ENCODE data around the gene DNAH9.

The DNAH9 gene

GRCh38 chr17:11852231-11852630, 254.0 kb downstream of the DNAH9 start:
- H3K27me3 ChIP-seq (ENCODE audit: low read depth, low read length) = no peaks in the 10 kb centered on the region
- H3K9ac ChIP-seq (ENCODE audit: low read length) = no peak overlapping the region
- no peaks in the 10 kb centered on the region for H3K4me1 ChIP-seq (ENCODE audit: low read length)
- H3K27ac ChIP-seq (ENCODE audit: low read length) = no peak overlapping the region
- TF ChIP-seq CTCF (IDR thresholded peaks at IDR 0.05; ENCODE audit: low read depth, low read length) = no peak
- no peak for TF ChIP-seq EZH2phosphoT487 (IDR thresholded peaks at IDR 0.05; ENCODE audit: low read depth)
- H3K79me2 ChIP-seq (ENCODE audit: low read length) = no peaks in the 10 kb centered on the region
- no peaks in the 10 kb centered on the region for H3K9me3 ChIP-seq (ENCODE audit: insufficient read depth, low read length)
- no peak overlapping the region for H3K4me2 ChIP-seq (ENCODE audit: low read length)
- H3K36me3 ChIP-seq (replicated peaks; ENCODE audit: low read depth, low read length) = no peaks in the 10 kb centered on the region
- H4K20me1 ChIP-seq (ENCODE audit: insufficient read depth, low read length) = no peaks in the 10 kb centered on the region
- no peak overlapping the region for H3K4me3 ChIP-seq (ENCODE audit: low read length)
- H2AFZ ChIP-seq (ENCODE audit: low read depth, low read length) = no peak overlapping the region

GRCh38 chr17:11852912-11853311, 254.6 kb downstream of the DNAH9 start:
- Histone ChIP-seq H3K79me2 (ENCODE audit: low read length) (no peaks in the 10 kb centered on the region), H3K27ac (ENCODE audit: low read length) (no peak overlapping the region), H3K9ac (ENCODE audit: low read length) (no peak overlapping the region), H3K4me2 (ENCODE audit: low read length) (no peak overlapping the region), H3K9me3 (ENCODE audit: insufficient read depth, low read length) (no peaks in the 10 kb centered on the region), H3K27me3 (ENCODE audit: low read depth, low read length) (no peaks in the 10 kb centered on the region), H3K36me3 (replicated peaks; ENCODE audit: low read depth, low read length) (no peaks in the 10 kb centered on the region), H3K4me3 (ENCODE audit: low read length) (no peak overlapping the region), H2AFZ (ENCODE audit: low read depth, low read length) (no peak overlapping the region), H3K4me1 (ENCODE audit: low read length) (no peaks in the 10 kb centered on the region), H4K20me1 (ENCODE audit: insufficient read depth, low read length) (no peaks in the 10 kb centered on the region)
- TF ChIP-seq CTCF (IDR thresholded peaks at IDR 0.05; ENCODE audit: low read depth, low read length) (no peak), EZH2phosphoT487 (IDR thresholded peaks at IDR 0.05; ENCODE audit: low read depth) (no peak)

- Histone ChIP-seq H3K27me3 (ENCODE audit: low read depth, low read length) (no peaks in the 10 kb centered on the region), H3K9me3 (ENCODE audit: insufficient read depth, low read length) (no peaks in the 10 kb centered on the region), H3K79me2 (ENCODE audit: low read length) (no peaks in the 10 kb centered on the region), H3K9ac (ENCODE audit: low read length) (no peak overlapping the region), H3K27ac (ENCODE audit: low read length) (no peak overlapping the region), H3K4me1 (ENCODE audit: low read length) (no peaks in the 10 kb centered on the region), H3K4me3 (ENCODE audit: low read length) (no peak overlapping the region), H3K36me3 (replicated peaks; ENCODE audit: low read depth, low read length) (no peaks in the 10 kb centered on the region), H4K20me1 (ENCODE audit: insufficient read depth, low read length) (no peaks in the 10 kb centered on the region), H2AFZ (ENCODE audit: low read depth, low read length) (no peak overlapping the region), H3K4me2 (ENCODE audit: low read length) (no peak overlapping the region)
- TF ChIP-seq EZH2phosphoT487 (IDR thresholded peaks at IDR 0.05; ENCODE audit: low read depth) (no peak), CTCF (IDR thresholded peaks at IDR 0.05; ENCODE audit: low read depth, low read length) (no peak)
These were observed 255.3 kb downstream of the DNAH9 start for GRCh38 chr17:11853321-11854151.

GRCh38 chr17:11855306-11855705, 257.0 kb downstream of the DNAH9 start:
- no peaks in the 10 kb centered on the region for H3K36me3 ChIP-seq (replicated peaks; ENCODE audit: low read depth, low read length)
- no peaks in the 10 kb centered on the region for H4K20me1 ChIP-seq (ENCODE audit: insufficient read depth, low read length)
- no peaks in the 10 kb centered on the region for H3K4me1 ChIP-seq (ENCODE audit: low read length)
- no peak overlapping the region for H3K27ac ChIP-seq (ENCODE audit: low read length)
- no peak overlapping the region for H2AFZ ChIP-seq (ENCODE audit: low read depth, low read length)
- no peaks in the 10 kb centered on the region for H3K27me3 ChIP-seq (ENCODE audit: low read depth, low read length)
- no peak overlapping the region for H3K4me3 ChIP-seq (ENCODE audit: low read length)
- no peaks in the 10 kb centered on the region for H3K9me3 ChIP-seq (ENCODE audit: insufficient read depth, low read length)
- TF ChIP-seq EZH2phosphoT487 (IDR thresholded peaks at IDR 0.05; ENCODE audit: low read depth) (no peak), CTCF (IDR thresholded peaks at IDR 0.05; ENCODE audit: low read depth, low read length) (no peak)
- H3K9ac ChIP-seq (ENCODE audit: low read length) = no peak overlapping the region
- H3K79me2 ChIP-seq (ENCODE audit: low read length) = no peaks in the 10 kb centered on the region
- H3K4me2 ChIP-seq (ENCODE audit: low read length) = no peak overlapping the region

All from OCI-LY3 (cell line).